H9 (cell line): ENCODE measurements around the gene SRSF7. TPM values are rescaled to one million over a fixed set of nuclear protein-coding genes. Genes with fewer than 3 reads are reported as not detected.
A peak's percentile ranks its signal among the peaks of the same experiment; 100 is the strongest.

Source experiments
- DNase-seq: peaks from one replicate; pipeline ENCODE4 v3.0.0-alpha.2; 2017
- H2AFZ ChIP-seq: one replicate; pipeline ENCODE4 v1.6.1; 2013; ENCODE audit warnings: mild to moderate bottlenecking, low read length, control low read depth, moderate library complexity
- H2AK5ac ChIP-seq: 2 replicates; pipeline ENCODE4 v1.6.1; 2013; ENCODE audit warnings: low read length, control low read depth, mixed read lengths; ENCODE audit not compliant: insufficient read length
- H2BK120ac ChIP-seq: one replicate; pipeline ENCODE4 v1.6.1; 2013; ENCODE audit warnings: low read depth, mild to moderate bottlenecking, low read length, control low read depth, inconsistent platforms; ENCODE audit not compliant: poor library complexity, severe bottlenecking
- H2BK12ac ChIP-seq: 2 replicates; pipeline ENCODE4 v1.6.1; 2013; ENCODE audit warnings: low read length, control low read depth, mixed read lengths, low read depth; ENCODE audit not compliant: insufficient read length
- H2BK15ac ChIP-seq: 2 replicates; pipeline ENCODE4 v1.6.1; 2013; ENCODE audit warnings: low read depth, low read length, control low read depth
- H2BK20ac ChIP-seq: one replicate; pipeline ENCODE4 v1.6.1; 2013; ENCODE audit warnings: low read depth, mild to moderate bottlenecking, low read length, control low read depth, inconsistent platforms; ENCODE audit not compliant: poor library complexity, severe bottlenecking
- H2BK5ac ChIP-seq: 2 replicates; pipeline ENCODE4 v1.6.1; 2013; ENCODE audit warnings: low read length, control low read depth, mixed read lengths; ENCODE audit not compliant: insufficient read length
- H3K14ac ChIP-seq: 2 replicates; pipeline ENCODE4 v1.6.1; 2013; ENCODE audit warnings: low read length, control low read depth; ENCODE audit not compliant: insufficient read depth
- H3K18ac ChIP-seq: 2 replicates; pipeline ENCODE4 v1.6.1; 2013; ENCODE audit warnings: low read depth, mild to moderate bottlenecking, mixed read lengths, low read length, control low read depth; ENCODE audit not compliant: insufficient read length
- H3K23ac ChIP-seq: 2 replicates; pipeline ENCODE4 v1.6.1; 2013; ENCODE audit warnings: low read length, control low read depth, mixed read lengths, low read depth; ENCODE audit not compliant: insufficient read length
- H3K23me2 ChIP-seq: 2 replicates; pipeline ENCODE4 v1.6.1; 2013; ENCODE audit warnings: low read depth, mild to moderate bottlenecking, mixed read lengths, low read length, control low read depth; ENCODE audit not compliant: insufficient read length, poor library complexity, severe bottlenecking
- H3K27ac ChIP-seq: 2 replicates; pipeline ENCODE4 v1.5.1; 2013; ENCODE audit warnings: low read length, control low read depth, mixed read lengths, low read depth; ENCODE audit not compliant: insufficient read length
- H3K27me3 ChIP-seq: 2 replicates; pipeline ENCODE4 v1.6.1; 2013; ENCODE audit warnings: low read length, control low read depth, inconsistent platforms; ENCODE audit not compliant: insufficient read depth
- H3K4ac ChIP-seq: 2 replicates; pipeline ENCODE4 v1.6.1; 2013; ENCODE audit warnings: low read depth, mild to moderate bottlenecking, control low read depth, inconsistent platforms, low read length, moderate library complexity
- H3K4me1 ChIP-seq: 2 replicates; pipeline ENCODE4 v1.6.1; 2013; ENCODE audit warnings: low read length, control low read depth, inconsistent platforms; ENCODE audit not compliant: insufficient read depth
- H3K4me2 ChIP-seq: 2 replicates; pipeline ENCODE4 v1.6.1; 2013; ENCODE audit warnings: low read length, control low read depth, mixed read lengths; ENCODE audit not compliant: insufficient read length, insufficient read depth
- H3K56ac ChIP-seq: 2 replicates; pipeline ENCODE4 v1.6.1; 2013; ENCODE audit warnings: low read depth, mild to moderate bottlenecking, mixed read lengths, low read length, control low read depth; ENCODE audit not compliant: insufficient read length
- H3K79me1 ChIP-seq: 2 replicates; pipeline ENCODE4 v1.6.1; 2013; ENCODE audit warnings: low read depth, mild to moderate bottlenecking, moderate library complexity, low read length, control low read depth, inconsistent platforms; ENCODE audit not compliant: insufficient read depth, poor library complexity, severe bottlenecking
- H3K79me2 ChIP-seq: 2 replicates; pipeline ENCODE4 v1.6.1; 2013; ENCODE audit warnings: low read length, control low read depth, inconsistent platforms; ENCODE audit not compliant: insufficient read depth
- H3K9ac ChIP-seq: 2 replicates; pipeline ENCODE4 v1.6.1; 2013; ENCODE audit warnings: low read length, control low read depth, mixed read lengths; ENCODE audit not compliant: insufficient read length; ENCODE audit errors: extremely low read depth
- H3K9me3 ChIP-seq: one replicate; pipeline ENCODE4 v1.6.1; 2013; ENCODE audit warnings: low read depth, low read length, inconsistent platforms; ENCODE audit not compliant: control insufficient read depth
- H3T11ph ChIP-seq: one replicate; pipeline ENCODE4 v1.6.1; 2013; ENCODE audit warnings: mild to moderate bottlenecking, low read length, control low read depth, inconsistent platforms
- H4K20me1 ChIP-seq: one replicate; pipeline ENCODE4 v1.6.1; 2013; ENCODE audit not compliant: control insufficient read depth, insufficient read length, insufficient read depth
- H4K5ac ChIP-seq: 2 replicates; pipeline ENCODE4 v1.6.1; 2013; ENCODE audit warnings: low read depth, mild to moderate bottlenecking, mixed read lengths, low read length, control low read depth; ENCODE audit not compliant: insufficient read length
- H4K8ac ChIP-seq: replicated peaks from 2 replicates; pipeline ENCODE4 v1.6.1; 2013; ENCODE audit warnings: low read length, control low read depth, mixed read lengths, low read depth; ENCODE audit not compliant: insufficient read length
- H4K91ac ChIP-seq: 2 replicates; pipeline ENCODE4 v1.6.1; 2013; ENCODE audit warnings: low read depth, mild to moderate bottlenecking, moderate library complexity, mixed read lengths, low read length, control low read depth; ENCODE audit not compliant: insufficient read length
- H3K27ac Mint-ChIP-seq, 3 experiments: 2 replicates in 2 of 3; 3 replicates in 1 of 3; pipeline ENCODE4 v1.8.0; 2020 to 2021; ENCODE audit warnings: mixed read lengths in 3 of 3, mild to moderate bottlenecking in 1 of 3, moderate library complexity in 1 of 3
- H3K27me3 Mint-ChIP-seq: 2 replicates; pipeline ENCODE4 v1.8.0; 2021; ENCODE audit warnings: low read depth, mild to moderate bottlenecking, moderate library complexity, mixed read lengths
- H3K36me3 Mint-ChIP-seq, 3 experiments: 2 replicates in 2 of 3; 3 replicates in 1 of 3; pipeline ENCODE4 v1.8.0; 2020 to 2021; ENCODE audit warnings: low read depth in 3 of 3, mixed read lengths in 3 of 3; ENCODE audit not compliant: insufficient read depth in 1 of 3
- H3K4me1 Mint-ChIP-seq, 2 experiments: 2 replicates each; pipeline ENCODE4 v1.8.0; 2020; ENCODE audit warnings: mixed read lengths in 2 of 2
- H3K4me3 Mint-ChIP-seq, 2 experiments: 2 replicates in 1 of 2; 3 replicates in 1 of 2; pipeline ENCODE4 v1.8.0; 2020 to 2021; ENCODE audit warnings: mild to moderate bottlenecking in 2 of 2, mixed read lengths in 2 of 2, moderate library complexity in 1 of 2
- H3K9me3 Mint-ChIP-seq, 2 experiments: 2 replicates in 1 of 2; 3 replicates in 1 of 2; pipeline ENCODE4 v1.8.0; 2020; ENCODE audit warnings: mild to moderate bottlenecking in 2 of 2, mixed read lengths in 2 of 2, moderate library complexity in 1 of 2
- WGBS: extraction: QIAGEN DNeasy Blood & Tissue Kit; methylation state at CpG from one replicate; pipeline ENCODE4 v1.1.7; 2013; ENCODE audit warnings: missing lambda C conversion rate, low lambda C conversion rate, mixed read lengths; ENCODE audit not compliant: insufficient read length; ENCODE audit errors: extremely low coverage; 5-methylcytosine and 5-hydroxymethylcytosine counted together
- total RNA-seq: library from RNA; stranded (reverse); gene quantifications from 2 replicates; pipeline ENCODE4 v1.2.1, GENCODE V29; 2021
- TF ChIP-seq, protein P1 (sequence below): fragments of 200-600 bp; sonication (generic); conservative IDR thresholded peaks from 3 replicates; pipeline ENCODE4 v1.8.0; 2021; ENCODE audit warnings: antibody characterized with exemption, mild to moderate bottlenecking

The SRSF7 gene
- total RNA-seq, 1 experiment from 2014 or later: 576 TPM

DNA sequence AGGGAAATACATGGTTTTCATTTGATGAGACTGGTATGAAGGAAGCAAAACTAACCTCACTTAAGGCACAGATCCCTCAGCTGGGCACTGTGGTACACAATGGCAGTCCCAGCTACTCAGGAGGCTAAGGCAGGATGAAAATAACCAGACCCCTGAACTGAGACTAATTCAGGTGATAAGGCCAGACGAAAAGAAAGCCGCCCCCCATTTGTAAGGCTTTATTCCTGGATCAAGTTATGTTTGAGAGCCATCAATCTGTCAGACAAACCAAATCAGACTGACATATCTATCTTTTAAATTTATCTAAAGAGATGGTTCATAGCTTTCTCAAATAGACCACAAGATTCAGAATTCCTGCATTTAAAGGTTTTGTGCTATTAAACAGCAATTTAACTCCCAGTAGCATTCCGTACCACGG, 4.1 kb downstream of the SRSF7 start:
- peaks cover 20% of the 10 kb centered on the region for H3K79me2 ChIP-seq
- no peak overlapping the region for H3K27ac ChIP-seq
- no peak overlapping the region for H2AK5ac ChIP-seq
- Mint-ChIP-seq H3K4me1 (peaks cover 39 to 40% of the 10 kb centered on the region in 2 experiments), H3K9me3 (peaks cover 3 to 6% of the 10 kb centered on the region in 2 experiments), H3K27me3 (peaks cover 5% of the 10 kb centered on the region), H3K4me3 (peak overlapping the region; percentile 42 to 100; a peak in 4 of 5 replicates), H3K27ac (peak overlapping the region in 1 of 3 experiments; percentile 58; a peak in 2 of 7 replicates), H3K36me3 (peaks cover 75 to 88% (median 79%) of the 10 kb centered on the region in 3 experiments)
- no peaks in the 10 kb centered on the region for H3K27me3 ChIP-seq
- no peaks in the 10 kb centered on the region for H3K79me1 ChIP-seq
- no peak overlapping the region for H2BK15ac ChIP-seq
- H3K23me2 ChIP-seq: peaks cover 5% of the 10 kb centered on the region
- WGBS: no CpG with 5 or more reads among the region's 4 CpGs
- no peak overlapping the region for H4K5ac ChIP-seq
- no peak overlapping the region for H3K56ac ChIP-seq
- no peaks in the 10 kb centered on the region for H3K9me3 ChIP-seq
- no peak overlapping the region for H2BK120ac ChIP-seq
- H3K4me1 ChIP-seq: no peaks in the 10 kb centered on the region
- TF ChIP-seq, protein P1, sequence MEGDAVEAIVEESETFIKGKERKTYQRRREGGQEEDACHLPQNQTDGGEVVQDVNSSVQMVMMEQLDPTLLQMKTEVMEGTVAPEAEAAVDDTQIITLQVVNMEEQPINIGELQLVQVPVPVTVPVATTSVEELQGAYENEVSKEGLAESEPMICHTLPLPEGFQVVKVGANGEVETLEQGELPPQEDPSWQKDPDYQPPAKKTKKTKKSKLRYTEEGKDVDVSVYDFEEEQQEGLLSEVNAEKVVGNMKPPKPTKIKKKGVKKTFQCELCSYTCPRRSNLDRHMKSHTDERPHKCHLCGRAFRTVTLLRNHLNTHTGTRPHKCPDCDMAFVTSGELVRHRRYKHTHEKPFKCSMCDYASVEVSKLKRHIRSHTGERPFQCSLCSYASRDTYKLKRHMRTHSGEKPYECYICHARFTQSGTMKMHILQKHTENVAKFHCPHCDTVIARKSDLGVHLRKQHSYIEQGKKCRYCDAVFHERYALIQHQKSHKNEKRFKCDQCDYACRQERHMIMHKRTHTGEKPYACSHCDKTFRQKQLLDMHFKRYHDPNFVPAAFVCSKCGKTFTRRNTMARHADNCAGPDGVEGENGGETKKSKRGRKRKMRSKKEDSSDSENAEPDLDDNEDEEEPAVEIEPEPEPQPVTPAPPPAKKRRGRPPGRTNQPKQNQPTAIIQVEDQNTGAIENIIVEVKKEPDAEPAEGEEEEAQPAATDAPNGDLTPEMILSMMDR: no peak
- no peak overlapping the region for H3K14ac ChIP-seq
- no peak overlapping the region for H4K8ac ChIP-seq
- peak overlapping the region; percentile 19 for H3K4me2 ChIP-seq
- H3T11ph ChIP-seq: no peak overlapping the region
- no peak overlapping the region for H4K91ac ChIP-seq
- H3K4ac ChIP-seq: no peak overlapping the region
- no peak overlapping the region for H3K18ac ChIP-seq
- no peak overlapping the region for H2BK5ac ChIP-seq
- H2BK12ac ChIP-seq: no peak overlapping the region
- DNase-seq: no peak
- H2AFZ ChIP-seq: no peak overlapping the region
- H3K23ac ChIP-seq: no peak overlapping the region
- no peak overlapping the region for H3K9ac ChIP-seq
- H4K20me1 ChIP-seq: no peaks in the 10 kb centered on the region
- no peak overlapping the region for H2BK20ac ChIP-seq
